Trophoblast cell (in vitro differentiated cells and primary cell): ENCODE data around the gene FARP2.
"Not testable (repeated sequence)": the region's sequence is repeated elsewhere in the genome, so short reads cannot be mapped to it uniquely, and the experiment has no call there.

Source experiments
- DNase-seq, 2 donors: peaks; one replicate each; pipeline ENCODE4 v3.0.0-alpha.2; 2016
- H2AFZ ChIP-seq: 2 replicates; pipeline ENCODE4 v1.6.1; 2013; ENCODE audit warnings: low read length, moderate library complexity, mild to moderate bottlenecking; ENCODE audit not compliant: insufficient read depth, poor library complexity
- H2AK5ac ChIP-seq: 2 replicates; pipeline ENCODE4 v1.6.1; 2013; ENCODE audit warnings: mild to moderate bottlenecking, low read length
- H2BK120ac ChIP-seq: 2 replicates; pipeline ENCODE4 v1.6.1; 2013; ENCODE audit warnings: low read length, mild to moderate bottlenecking, moderate library complexity; ENCODE audit not compliant: insufficient read depth, poor library complexity
- H2BK12ac ChIP-seq: 2 replicates; pipeline ENCODE4 v1.6.1; 2013; ENCODE audit warnings: mild to moderate bottlenecking, low read length, moderate library complexity
- H2BK5ac ChIP-seq: 2 replicates; pipeline ENCODE4 v1.6.1; 2013; ENCODE audit warnings: low read length, low read depth, moderate library complexity, mild to moderate bottlenecking; ENCODE audit not compliant: poor library complexity
- H3K14ac ChIP-seq: 2 replicates; pipeline ENCODE4 v1.6.1; 2013; ENCODE audit warnings: mild to moderate bottlenecking, low read length
- H3K18ac ChIP-seq: 2 replicates; pipeline ENCODE4 v1.6.1; 2013; ENCODE audit warnings: mild to moderate bottlenecking, low read length
- H3K23ac ChIP-seq: 2 replicates; pipeline ENCODE4 v1.6.1; 2013; ENCODE audit warnings: low read length
- H3K27ac ChIP-seq: 2 replicates; pipeline ENCODE4 v1.5.1; 2013; ENCODE audit warnings: low read depth, mild to moderate bottlenecking, inconsistent platforms, low read length, moderate library complexity
- H3K27me3 ChIP-seq: 2 replicates; pipeline ENCODE4 v1.6.1; 2013; ENCODE audit warnings: inconsistent platforms, mild to moderate bottlenecking, low read length, moderate library complexity; ENCODE audit not compliant: insufficient read depth
- H3K36me3 ChIP-seq, 2 experiments: 1 replicate in 1 of 2; 2 replicates in 1 of 2; pipeline ENCODE4 v1.6.1; 2013; ENCODE audit warnings: low read length in 2 of 2, mild to moderate bottlenecking in 2 of 2, moderate library complexity in 1 of 2; ENCODE audit not compliant: insufficient read depth in 2 of 2, control insufficient read depth in 1 of 2
- H3K4ac ChIP-seq: 2 replicates; pipeline ENCODE4 v1.6.1; 2013; ENCODE audit warnings: low read depth, mild to moderate bottlenecking, low read length, moderate library complexity
- H3K4me1 ChIP-seq, 2 experiments: 1 replicate in 1 of 2; 2 replicates in 1 of 2; pipeline ENCODE4 v1.6.1; 2013; ENCODE audit warnings: low read length in 2 of 2, mild to moderate bottlenecking in 2 of 2, moderate library complexity in 1 of 2; ENCODE audit not compliant: insufficient read depth in 2 of 2, control insufficient read depth in 1 of 2
- H3K4me2 ChIP-seq: 2 replicates; pipeline ENCODE4 v1.6.1; 2013; ENCODE audit warnings: inconsistent platforms, mild to moderate bottlenecking, low read length, moderate library complexity
- H3K4me3 ChIP-seq: 2 replicates; pipeline ENCODE4 v1.5.1; 2013; ENCODE audit warnings: mild to moderate bottlenecking, low read depth, low read length, inconsistent platforms
- H3K79me1 ChIP-seq: one replicate; pipeline ENCODE4 v1.6.1; 2013; ENCODE audit warnings: low read length
- H3K79me2 ChIP-seq: 2 replicates; pipeline ENCODE4 v1.6.1; 2013; ENCODE audit warnings: low read length, mild to moderate bottlenecking; ENCODE audit not compliant: control insufficient read depth, insufficient read depth, poor library complexity
- H3K9ac ChIP-seq: 2 replicates; pipeline ENCODE4 v1.6.1; 2013; ENCODE audit warnings: mild to moderate bottlenecking, low read length
- H3K9me3 ChIP-seq: 2 replicates; pipeline ENCODE4 v1.6.1; 2013; ENCODE audit warnings: low read depth, mild to moderate bottlenecking, control low read depth, inconsistent platforms, low read length; ENCODE audit not compliant: insufficient read depth
- H4K12ac ChIP-seq: 2 replicates; pipeline ENCODE4 v1.6.1; 2013; ENCODE audit warnings: low read depth, mild to moderate bottlenecking, low read length, moderate library complexity
- H4K8ac ChIP-seq: 2 replicates; pipeline ENCODE4 v1.6.1; 2013; ENCODE audit warnings: low read depth, mild to moderate bottlenecking, low read length, moderate library complexity
- H4K91ac ChIP-seq: one replicate; pipeline ENCODE4 v1.6.1; 2013; ENCODE audit warnings: low read depth, mild to moderate bottlenecking, low read length, moderate library complexity
- WGBS: extraction: QIAGEN DNeasy Blood & Tissue Kit; methylation state at CpG from one replicate; pipeline ENCODE4 v1.1.7; 2013; ENCODE audit warnings: missing lambda C conversion rate; ENCODE audit not compliant: insufficient read length, insufficient coverage; ENCODE audit errors: extremely low coverage; 5-methylcytosine and 5-hydroxymethylcytosine counted together

Gene FARP2

GRCh38 chr2:241396809-241397208 lies 40.7 kb downstream of the FARP2 start:
- not testable (repeated sequence) for H4K91ac ChIP-seq, H3K4me2 ChIP-seq, H3K9me3 ChIP-seq, H3K27me3 ChIP-seq, H3K79me2 ChIP-seq, H3K4me1 ChIP-seq, H3K9ac ChIP-seq, H2AK5ac ChIP-seq, DNase-seq, H3K4ac ChIP-seq, H3K79me1 ChIP-seq, H2BK120ac ChIP-seq, H4K12ac ChIP-seq, H3K14ac ChIP-seq, H3K27ac ChIP-seq, H3K23ac ChIP-seq, H2BK5ac ChIP-seq, H3K36me3 ChIP-seq, H2AFZ ChIP-seq, H2BK12ac ChIP-seq, H3K4me3 ChIP-seq, H4K8ac ChIP-seq, H3K18ac ChIP-seq
- no CpG with 5 or more reads among the region's 6 CpGs for WGBS

DNA sequence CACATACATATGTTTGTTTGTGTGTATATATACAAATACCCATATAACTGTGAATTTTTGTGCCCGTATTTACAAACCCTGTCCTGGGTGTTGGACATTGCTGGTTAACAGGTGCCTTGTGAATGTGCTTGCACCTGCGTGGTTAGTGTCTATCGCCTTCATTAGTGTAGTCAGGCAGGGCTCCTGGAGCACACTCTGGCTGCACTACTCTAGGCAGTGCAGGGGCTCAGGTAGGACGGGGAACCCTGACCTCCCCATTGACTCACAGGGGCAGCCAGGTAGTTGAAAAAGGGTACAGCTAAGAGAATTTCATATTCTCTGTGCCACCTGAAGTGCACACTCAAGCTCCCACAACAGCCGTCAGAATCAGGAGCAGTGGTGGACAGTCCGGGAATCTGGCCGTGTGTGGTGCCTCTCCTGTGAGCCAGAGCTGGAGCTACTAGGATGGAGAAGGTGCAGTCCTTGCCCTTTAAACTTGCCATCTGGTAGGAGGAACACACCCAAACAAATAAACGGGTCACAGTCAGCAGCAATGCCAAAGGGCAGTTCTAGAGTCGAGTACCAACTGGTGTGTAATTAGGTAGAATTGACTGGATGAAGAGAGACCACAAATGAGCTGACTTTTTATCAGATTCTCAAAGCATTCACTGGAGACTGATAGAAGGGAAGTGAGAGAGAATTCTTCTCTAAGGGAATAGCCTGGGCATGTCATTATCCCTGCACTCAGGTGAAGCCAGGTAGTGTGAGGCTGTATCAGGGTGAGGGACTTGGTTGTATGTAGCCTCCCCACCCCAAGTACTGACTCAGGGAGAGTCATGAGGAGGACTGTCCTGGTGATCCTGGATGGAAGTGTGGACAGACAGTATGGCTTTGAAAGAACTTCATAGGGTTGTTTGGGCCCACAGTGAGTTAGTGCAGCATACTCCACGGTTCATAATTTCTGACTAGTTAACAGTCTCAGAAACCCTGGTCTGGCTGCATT lies 44.1 kb downstream of the FARP2 start:
- no peaks in the 10 kb centered on the region for H3K9me3 ChIP-seq
- WGBS, result no CpG with 5 or more reads among the region's 10 CpGs
- no peak overlapping the region for H4K91ac ChIP-seq
- H3K79me1 ChIP-seq, result no peaks in the 10 kb centered on the region
- H3K79me2 ChIP-seq, result no peaks in the 10 kb centered on the region
- H3K9ac ChIP-seq, result no peak overlapping the region
- no peak overlapping the region for H4K8ac ChIP-seq
- DNase-seq, result no peak
- H3K4me1 ChIP-seq, result peaks cover 0 to 2% of the 10 kb centered on the region in 2 experiments
- H3K4me2 ChIP-seq, result no peak overlapping the region
- H3K27ac ChIP-seq, result no peak overlapping the region
- no peak overlapping the region for H3K23ac ChIP-seq
- H3K4me3 ChIP-seq, result no peak overlapping the region
- H3K14ac ChIP-seq, result no peak overlapping the region
- no peak overlapping the region for H2AK5ac ChIP-seq
- H2BK120ac ChIP-seq, result no peak overlapping the region
- no peak overlapping the region for H2AFZ ChIP-seq
- no peak overlapping the region for H2BK12ac ChIP-seq
- no peak overlapping the region for H2BK5ac ChIP-seq
- no peak overlapping the region for H4K12ac ChIP-seq
- H3K18ac ChIP-seq, result no peak overlapping the region
- H3K27me3 ChIP-seq, result no peaks in the 10 kb centered on the region
- H3K36me3 ChIP-seq, result no peaks in the 10 kb centered on the region
- H3K4ac ChIP-seq, result no peak overlapping the region

- no peak overlapping the region for H4K12ac ChIP-seq
- no peak overlapping the region for H3K23ac ChIP-seq
- no peak overlapping the region for H3K18ac ChIP-seq
- DNase-seq, result no peak
- no peak overlapping the region for H2BK120ac ChIP-seq
- no peaks in the 10 kb centered on the region for H3K79me1 ChIP-seq
- no peaks in the 10 kb centered on the region for H3K79me2 ChIP-seq
- peaks cover 19 to 20% of the 10 kb centered on the region in 2 experiments for H3K36me3 ChIP-seq
- no peak overlapping the region for H3K27ac ChIP-seq
- no peak overlapping the region for H4K8ac ChIP-seq
- H2AFZ ChIP-seq, result no peak overlapping the region
- H2AK5ac ChIP-seq, result no peak overlapping the region
- H2BK12ac ChIP-seq, result no peak overlapping the region
- H3K4me2 ChIP-seq, result no peak overlapping the region
- no peak overlapping the region for H4K91ac ChIP-seq
- no peak overlapping the region for H3K4me3 ChIP-seq
- no peaks in the 10 kb centered on the region for H3K4me1 ChIP-seq
- no peak overlapping the region for H3K14ac ChIP-seq
- H2BK5ac ChIP-seq, result no peak overlapping the region
- no peaks in the 10 kb centered on the region for H3K9me3 ChIP-seq
- H3K9ac ChIP-seq, result no peak overlapping the region
- H3K4ac ChIP-seq, result no peak overlapping the region
- no peaks in the 10 kb centered on the region for H3K27me3 ChIP-seq
Observed at GRCh38 chr2:241408849-241409248, 52.8 kb downstream of the FARP2 start.

DNA sequence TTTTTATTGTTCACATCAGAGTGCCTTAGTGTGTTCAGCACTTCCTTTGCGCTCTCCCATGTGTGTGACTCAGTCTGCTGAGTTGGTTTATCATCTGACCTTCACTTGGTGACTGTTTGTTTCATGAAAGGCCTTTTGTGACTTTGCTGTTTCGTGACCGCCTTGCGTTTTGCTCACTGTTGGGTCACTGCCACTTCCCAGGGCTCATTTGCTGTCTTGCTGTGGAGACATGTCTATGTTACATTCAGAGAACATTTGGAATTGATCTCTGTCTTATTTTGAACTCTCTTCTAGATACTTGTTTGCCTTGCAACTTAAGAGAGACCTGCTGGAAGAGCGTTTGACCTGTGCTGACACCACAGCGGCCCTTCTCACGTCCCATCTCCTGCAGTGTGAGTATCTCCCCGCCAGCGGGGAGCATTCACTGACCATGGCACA lies 54.7 kb downstream of the FARP2 start:
- H3K18ac ChIP-seq, result no peak overlapping the region
- H3K9me3 ChIP-seq, result no peaks in the 10 kb centered on the region
- DNase-seq, result no peak
- H3K79me2 ChIP-seq, result no peaks in the 10 kb centered on the region
- no peak overlapping the region for H4K91ac ChIP-seq
- no peak overlapping the region for H3K27ac ChIP-seq
- no CpG with 5 or more reads among the region's 9 CpGs for WGBS
- no peak overlapping the region for H4K12ac ChIP-seq
- H3K4me3 ChIP-seq, result no peak overlapping the region
- no peaks in the 10 kb centered on the region for H3K4me1 ChIP-seq
- no peak overlapping the region for H3K9ac ChIP-seq
- H2AK5ac ChIP-seq, result no peak overlapping the region
- H4K8ac ChIP-seq, result no peak overlapping the region
- no peak overlapping the region for H2BK5ac ChIP-seq
- H2BK12ac ChIP-seq, result no peak overlapping the region
- no peaks in the 10 kb centered on the region for H3K27me3 ChIP-seq
- peaks cover 37 to 38% of the 10 kb centered on the region in 2 experiments for H3K36me3 ChIP-seq
- no peak overlapping the region for H3K14ac ChIP-seq
- no peak overlapping the region for H3K4me2 ChIP-seq
- H3K4ac ChIP-seq, result no peak overlapping the region
- H3K79me1 ChIP-seq, result no peaks in the 10 kb centered on the region
- no peak overlapping the region for H2BK120ac ChIP-seq
- no peak overlapping the region for H2AFZ ChIP-seq
- H3K23ac ChIP-seq, result no peak overlapping the region
